ENCODE measurements around the gene RPL10A.
"Not testable (repeated sequence)": the region's sequence is repeated elsewhere in the genome, so short reads cannot be mapped to it uniquely, and the experiment has no call there.

Gene RPL10A

DNA sequence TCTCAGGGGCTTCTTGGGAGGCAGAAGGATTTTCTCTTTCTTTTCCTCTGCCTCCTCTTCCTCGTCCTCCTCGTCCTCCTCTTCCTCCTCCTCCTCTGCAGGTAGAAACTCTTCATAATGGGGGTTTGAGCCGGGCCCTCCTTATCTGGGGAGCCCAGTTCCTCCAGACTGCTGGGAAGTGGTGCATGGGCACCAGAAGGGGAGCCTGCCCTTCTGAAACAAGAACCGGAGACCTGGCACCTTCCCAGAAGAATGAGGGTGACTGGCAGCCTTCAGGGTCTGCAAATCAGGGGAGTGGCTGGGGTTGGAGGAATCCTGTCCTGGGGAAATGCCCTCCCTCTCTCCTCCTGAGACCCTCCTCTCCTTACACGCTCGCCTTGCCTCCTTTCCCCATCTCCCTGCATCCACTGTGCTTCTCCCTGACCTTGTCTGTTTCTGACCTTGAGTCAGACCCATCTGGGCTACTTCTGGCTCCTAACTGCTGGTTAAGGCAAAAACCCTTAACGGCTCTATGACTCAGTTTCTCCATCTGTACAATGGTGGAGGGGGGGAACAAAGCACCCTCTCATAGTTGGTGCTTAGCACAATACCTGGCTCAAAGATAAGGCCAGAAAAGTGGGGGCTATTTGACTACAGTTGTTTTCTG is 42.8 kb downstream of the RPL10A start:
- no peak for DNase-seq (ENCODE audit: low read depth in 2 of 2)

DNA sequence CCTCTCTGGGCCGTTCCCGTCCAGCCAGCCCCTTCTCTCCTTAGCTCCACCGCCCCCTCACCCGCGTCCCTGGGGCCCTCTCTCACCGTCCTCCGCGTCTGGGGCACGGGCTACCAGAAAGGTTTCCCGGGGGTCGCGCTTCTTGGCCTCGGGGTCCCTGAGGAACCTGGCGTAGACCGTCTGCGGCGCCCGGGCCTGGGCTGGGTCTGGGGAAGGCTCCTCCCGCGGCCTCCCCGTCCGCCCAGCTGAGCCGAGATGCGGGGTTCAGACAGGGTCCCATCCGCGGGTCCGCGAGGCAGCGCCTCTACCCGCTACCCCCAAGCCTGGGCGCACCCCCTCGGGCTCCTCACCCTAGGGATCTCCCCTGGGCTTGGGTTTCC is 43.4 kb downstream of the RPL10A start:
- DNase-seq (ENCODE audit: low read depth in 2 of 2), result no peak

DNA sequence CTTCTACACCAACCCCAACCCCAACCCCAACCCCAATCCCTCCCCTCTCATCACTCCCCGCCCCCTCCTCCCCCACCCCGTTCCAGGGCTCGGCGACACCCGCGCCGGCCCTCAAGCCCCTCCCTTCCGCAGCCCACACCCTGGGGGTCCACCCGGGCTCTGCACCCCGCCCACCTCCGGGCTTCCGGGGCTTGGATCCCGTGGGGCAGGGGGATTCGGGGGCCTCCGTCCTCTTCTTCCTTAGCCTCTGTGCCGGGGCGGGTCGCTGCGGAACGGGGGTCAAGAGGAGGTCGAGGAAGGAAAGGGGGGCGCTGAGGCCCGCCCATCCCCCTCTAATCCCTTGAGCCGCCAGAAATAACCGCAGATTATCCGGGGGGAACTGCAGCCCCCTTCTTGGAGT is 43.8 kb downstream of the RPL10A start:
- DNase-seq (ENCODE audit: low read depth in 2 of 2), result no peak

DNA sequence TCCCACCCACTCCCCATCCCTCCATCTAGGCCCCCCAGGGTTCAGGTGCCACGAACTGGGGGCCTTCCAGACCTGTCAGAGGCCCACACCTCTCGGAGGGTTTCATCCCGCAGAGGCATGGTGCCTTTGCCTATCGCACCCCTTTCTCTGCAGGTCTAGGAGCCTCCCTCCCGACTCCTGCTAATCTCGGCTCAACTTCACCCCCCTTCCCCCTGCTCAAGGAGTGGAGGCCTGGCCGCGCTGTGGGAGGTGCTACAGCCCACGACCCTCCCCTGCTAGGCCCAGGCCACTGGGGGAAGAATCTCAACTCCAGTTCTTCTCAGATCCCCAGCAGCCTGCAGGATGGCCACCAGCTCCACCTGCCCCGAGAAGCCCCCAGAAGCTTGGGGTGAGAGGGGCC is 44.5 kb downstream of the RPL10A start, which contains the start of gene TULP1:
TULP1 (minus strand) TSS at position 157 of the 400 bp plus-strand sequence; CDS start at position 119, 38 bp downstream.
- no peak for DNase-seq (ENCODE audit: low read depth in 2 of 2)

DNA sequence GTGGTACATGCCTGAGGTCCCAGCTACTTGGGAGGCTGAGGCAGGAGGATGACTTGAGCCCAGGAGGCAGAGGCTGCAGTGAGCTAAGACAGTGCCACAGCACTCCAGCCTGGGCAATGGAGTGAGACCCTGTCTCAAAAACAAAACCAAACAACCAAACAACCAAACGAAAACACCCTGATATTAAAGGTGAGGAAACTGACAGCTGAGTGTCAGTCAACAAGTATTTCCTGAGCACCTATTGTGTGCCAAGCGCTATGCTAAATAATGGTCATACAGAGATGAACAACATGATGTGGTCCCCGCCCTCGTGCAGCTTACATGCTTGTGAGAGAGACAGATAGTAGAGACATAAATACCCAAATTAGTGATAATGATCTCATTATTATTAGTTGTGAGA is 46.4 kb downstream of the RPL10A start:
- DNase-seq (ENCODE audit: low read depth in 2 of 2), result no peak

DNA sequence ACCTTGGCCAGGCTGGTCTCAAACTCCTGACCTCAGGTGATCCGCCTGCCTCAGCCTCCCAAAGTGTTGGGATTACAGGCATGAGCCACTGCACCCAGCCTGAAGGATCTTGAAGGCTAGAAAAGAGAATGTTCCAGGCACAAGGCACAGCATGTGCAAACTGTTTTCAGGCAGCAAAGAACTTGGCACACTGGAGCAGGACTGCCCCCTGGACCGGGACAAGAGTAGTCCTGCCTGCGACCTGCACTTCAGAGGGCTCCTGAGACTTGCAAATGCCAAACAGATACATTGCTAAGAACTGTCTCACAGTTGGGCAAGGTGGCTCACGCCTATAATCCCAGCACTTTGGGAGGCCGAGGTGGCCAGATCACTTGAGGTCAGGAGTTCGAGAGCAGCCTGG is 47.7 kb downstream of the RPL10A start:
- DNase-seq (ENCODE audit: low read depth in 2 of 2), result not testable (repeated sequence)

DNA sequence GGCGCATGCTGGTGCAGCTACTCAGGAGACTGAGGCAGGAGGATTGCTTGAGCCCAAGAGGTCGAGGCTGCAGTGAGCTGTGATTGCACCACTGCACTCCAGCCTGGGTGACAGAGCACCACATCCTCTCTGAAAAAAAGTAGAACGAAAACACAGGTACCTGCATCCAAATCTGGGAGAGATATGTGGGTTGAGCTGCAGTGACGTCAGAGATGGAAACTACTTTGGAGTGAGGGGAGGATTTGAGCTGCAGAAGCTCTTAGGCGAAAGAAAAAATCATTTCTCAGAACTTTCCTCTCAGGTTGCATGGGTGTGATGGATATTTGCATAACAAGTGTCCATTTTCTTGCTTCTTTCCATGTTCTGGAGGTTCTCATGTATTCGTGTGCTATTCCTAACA is 48.5 kb downstream of the RPL10A start:
- DNase-seq (ENCODE audit: low read depth in 2 of 2), result no peak

- not testable (repeated sequence) for DNase-seq (ENCODE audit: low read depth in 2 of 2)
Observed at GRCh38 chr6:35517978-35518377, 49.8 kb downstream of the RPL10A start.

GRCh38 chr6:35518566-35519312 is 50.5 kb downstream of the RPL10A start:
- no peak for DNase-seq (ENCODE audit: low read depth in 2 of 2)

- no peak for DNase-seq (ENCODE audit: low read depth in 2 of 2)
Observed at GRCh38 chr6:35519313-35520015, 51.3 kb downstream of the RPL10A start.
